NCI-H2029 (cell line): Measurements from ENCODE around the gene DCTD.
A peak's percentile ranks its signal among the peaks of the same experiment; 100 is the strongest.
"Not testable (repeated sequence)": the region's sequence is repeated elsewhere in the genome, so short reads cannot be mapped to it uniquely, and the experiment has no call there.

Experiments
- DNase-seq: peaks from one replicate; lab custom pipeline; 2025; lab: John Stamatoyannopoulos, UW

The DCTD gene

DNA sequence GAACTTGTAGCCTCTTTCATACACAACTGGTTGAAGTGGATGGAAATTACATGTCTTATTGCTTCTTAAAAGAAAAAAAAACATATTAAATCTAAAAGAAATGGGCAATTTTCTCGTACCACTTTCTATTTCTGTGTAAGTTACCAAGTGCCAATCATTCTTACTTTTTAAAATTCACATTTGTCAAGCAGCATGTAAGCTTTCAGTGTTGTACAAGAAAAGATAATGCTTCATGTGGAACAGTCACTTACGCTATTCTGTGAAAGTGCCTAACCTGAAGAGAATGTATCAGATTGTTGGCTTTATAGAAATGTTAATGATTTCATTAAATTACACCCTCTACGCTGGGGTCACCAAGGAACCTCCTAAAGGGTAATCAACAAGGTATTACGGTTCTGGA is 4.4 kb upstream of the DCTD start:
- no peak for DNase-seq

DNA sequence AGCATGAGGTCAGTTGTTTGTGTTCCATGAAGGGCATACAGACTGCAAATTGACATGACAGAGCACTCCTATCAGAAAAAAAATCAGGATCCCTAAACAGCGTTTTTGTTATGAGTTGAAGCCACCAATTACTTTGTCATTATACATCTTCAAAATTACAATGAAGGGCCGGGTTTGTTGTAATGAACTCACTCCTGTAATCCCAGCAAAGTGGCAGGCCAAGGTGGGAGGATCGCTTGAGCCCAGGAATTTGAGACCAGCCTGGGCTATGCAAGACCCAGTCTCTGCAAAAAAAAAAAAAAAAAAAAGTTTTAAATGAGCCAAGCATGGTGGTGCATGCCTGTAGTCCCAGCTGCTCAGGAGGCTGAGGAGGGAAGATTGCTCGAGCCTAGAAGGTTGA is 3.5 kb upstream of the DCTD start:
- no peak for DNase-seq

DNA sequence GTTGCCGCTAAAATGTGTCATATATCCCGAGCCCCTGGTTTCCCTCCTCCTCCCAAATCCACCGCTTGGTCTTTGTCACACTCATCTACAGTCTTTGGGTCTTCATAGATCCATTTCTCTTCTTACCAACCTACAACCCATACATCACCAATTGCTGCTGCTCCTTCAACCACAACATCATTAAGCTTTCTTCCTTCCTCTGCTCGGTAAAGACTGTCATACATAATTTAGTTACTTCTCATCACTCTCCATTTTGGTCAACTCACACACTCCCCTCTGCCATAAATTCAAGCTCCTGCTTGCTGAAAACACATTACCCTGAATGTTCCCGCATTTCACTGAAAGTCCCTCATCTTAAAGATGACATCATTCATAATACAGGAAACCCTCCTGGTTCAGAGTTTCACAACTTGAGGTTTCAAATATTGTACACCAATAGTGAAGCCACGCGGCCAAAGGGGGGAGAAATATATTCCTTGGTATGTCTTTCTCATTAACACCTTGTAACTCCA is 1.7 kb upstream of the DCTD start:
- no peak for DNase-seq

DNA sequence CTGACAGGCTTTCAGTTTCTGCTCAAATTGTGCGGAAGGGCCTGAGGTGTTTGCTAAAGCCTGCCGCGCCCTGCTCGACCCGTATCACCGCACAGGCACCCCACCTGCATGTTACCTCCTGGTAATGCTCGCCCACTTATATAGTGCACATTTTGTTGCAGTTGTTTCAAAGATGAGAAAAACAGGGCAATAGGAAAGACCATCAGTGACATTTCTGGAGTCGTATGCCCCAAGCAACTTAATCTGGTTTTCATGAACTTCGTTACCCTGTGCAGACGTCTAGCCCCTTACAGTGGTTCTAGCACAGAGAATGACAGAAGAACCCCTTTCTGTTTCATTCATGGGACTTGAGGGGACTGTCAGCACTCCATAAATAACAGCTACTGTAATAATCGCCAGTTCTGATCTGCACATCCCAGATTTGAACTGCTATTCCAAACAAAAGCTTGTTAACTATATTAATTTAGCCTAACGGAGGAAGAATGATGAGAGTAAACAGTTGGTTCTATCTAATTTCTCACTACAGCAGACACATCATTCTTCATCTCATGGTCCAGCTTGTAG is 940 bp upstream of the DCTD start:
- DNase-seq, result no peak

DNA sequence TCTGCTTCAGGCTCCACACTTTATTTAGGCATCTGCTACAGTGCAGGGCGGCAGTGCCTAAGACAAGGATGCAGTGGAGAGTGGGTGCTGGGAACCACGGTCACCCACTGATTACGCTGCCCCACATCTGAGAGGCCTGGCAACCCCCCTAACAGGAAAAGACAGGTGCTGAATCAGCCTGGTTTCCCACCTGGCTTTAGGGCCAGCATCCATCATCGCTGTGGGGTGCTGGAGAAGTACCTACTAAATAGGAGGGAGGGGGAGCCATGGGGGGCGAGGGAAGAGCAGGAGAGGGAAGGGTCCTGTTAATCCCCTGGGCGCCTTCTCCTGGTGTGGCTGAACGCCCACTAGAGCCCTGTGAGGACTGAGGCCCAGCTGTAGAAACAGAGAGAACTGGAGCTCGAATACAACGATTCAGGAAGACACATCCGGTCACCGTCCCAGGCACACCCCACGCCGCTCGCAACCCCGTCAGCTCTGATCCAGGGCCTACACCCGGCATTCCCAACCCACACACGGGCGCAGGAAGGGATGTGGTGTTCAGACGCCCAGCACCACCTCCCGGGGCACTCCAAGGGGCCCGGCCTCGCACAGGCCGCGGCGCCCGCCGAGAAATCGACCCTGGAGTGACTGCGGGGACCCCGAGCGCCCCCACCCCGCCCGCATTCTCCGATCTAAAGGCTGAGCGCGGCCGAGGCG is 554 bp downstream of the DCTD start:
- DNase-seq, result peak; percentile 8

DNA sequence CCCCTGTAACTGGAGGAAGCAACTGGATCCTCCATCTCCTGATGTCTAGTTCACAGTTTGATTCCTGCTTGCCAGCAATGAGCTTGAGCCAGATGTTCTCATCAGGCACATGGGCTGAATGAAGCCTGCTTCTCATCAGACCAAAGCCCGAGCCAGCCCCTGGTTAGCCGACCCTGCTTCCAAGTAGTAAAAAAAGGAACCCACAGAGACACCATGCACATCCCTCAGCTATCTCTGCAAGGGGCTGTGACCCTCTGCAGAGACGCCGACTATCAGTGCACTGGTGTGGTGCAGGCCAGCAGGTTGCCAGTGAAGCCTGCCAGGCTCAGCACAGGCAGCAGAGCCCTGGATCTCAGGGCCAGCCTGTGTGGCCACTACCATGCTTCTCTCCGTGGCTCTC is 2.8 kb downstream of the DCTD start:
- no peak for DNase-seq

DNA sequence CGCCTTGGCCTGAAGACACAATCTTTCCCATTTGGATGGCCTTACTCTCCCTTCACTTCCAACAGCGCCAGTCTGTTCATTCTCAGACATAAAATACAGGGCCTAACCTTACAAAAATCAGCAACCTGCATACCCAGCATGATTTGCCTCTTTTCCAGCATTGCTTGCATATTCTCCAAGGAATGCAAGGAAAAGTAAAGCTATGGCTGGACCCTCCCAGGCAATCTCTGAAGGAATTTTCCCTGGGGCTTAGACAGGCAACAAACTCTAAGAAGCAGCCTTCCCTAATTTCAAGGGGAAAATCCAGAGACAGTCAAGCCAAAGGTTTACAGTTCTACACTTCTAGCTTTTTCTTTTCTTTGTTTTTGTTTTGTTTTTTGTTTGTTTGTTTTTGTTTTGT is 3.6 kb downstream of the DCTD start:
- DNase-seq, result no peak

DNA sequence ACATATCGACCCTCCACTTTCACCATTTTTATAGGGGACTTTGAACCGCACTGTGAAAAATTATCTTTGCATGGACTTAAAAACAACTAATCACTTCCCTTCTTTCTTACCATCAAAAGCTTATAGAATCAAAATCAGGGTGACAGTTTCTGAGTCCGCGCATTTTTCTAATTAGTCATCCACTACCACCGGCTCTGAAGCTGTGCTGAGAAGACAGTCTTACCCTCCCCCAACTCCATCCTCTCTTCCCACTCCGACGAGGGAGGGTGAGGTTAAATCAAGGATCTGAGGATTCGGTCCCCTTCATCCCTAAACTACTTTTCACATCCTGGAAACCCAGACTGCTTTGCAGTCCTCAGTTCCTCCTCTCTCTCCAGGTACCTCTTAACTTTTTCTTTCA is 4.2 kb downstream of the DCTD start:
- no peak for DNase-seq

DNA sequence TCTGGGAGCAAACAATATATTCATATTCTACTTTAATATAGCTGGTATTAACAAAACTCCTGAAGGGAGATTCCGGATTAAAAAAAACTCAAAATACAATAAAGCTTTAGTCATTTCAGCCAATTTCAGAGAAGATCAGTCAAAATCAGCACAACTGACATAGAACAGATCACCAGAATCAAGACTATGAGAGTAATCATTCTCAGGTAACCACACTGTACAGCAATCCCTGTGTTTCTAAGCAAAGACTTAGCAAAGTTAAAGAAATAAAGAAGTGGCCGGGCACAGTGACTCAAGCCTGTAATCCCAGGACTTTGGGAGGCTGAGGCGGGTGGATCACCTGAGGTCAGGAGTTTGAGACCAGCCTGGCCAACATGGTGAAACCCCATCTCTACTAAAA is 9.1 kb downstream of the DCTD start:
- DNase-seq, result no peak

DNA sequence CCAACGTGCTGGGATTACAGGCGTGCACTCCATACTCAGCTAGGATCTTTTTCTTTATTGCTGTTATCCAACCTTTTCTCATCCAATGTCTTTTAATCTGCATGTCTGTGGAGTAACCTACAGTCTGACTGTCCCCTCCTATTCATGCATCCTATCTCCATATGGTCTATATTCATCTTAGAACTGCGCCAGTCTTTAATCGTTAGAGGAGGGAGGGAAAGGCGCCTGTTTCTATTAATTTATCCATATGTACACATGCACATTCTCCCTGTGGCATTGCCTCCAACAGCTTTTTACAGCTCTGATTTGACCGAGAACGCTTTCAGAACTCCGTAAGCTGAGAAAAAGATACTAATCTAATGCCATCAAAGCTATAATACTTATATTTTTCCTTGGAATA is 9.8 kb downstream of the DCTD start:
- DNase-seq, result no peak

DNA sequence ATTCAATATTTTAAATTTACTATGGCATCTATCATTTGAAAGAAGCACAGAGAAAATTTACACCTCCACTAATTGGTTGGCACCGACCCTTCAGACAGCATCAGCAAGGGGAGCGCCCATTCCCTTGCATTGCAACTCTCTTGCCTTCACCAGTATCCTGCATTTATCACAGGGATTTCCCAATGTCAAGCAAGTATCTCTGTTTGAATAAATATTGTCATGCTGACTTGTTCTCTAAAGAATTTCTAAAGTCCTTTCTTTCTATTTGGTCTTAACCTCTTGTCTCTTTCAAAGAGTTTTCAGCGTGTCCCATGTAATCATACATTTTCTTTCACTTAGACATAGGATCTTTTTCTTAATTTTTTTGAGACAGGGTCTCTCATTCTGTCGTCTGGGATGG is 10.4 kb downstream of the DCTD start:
- no peak for DNase-seq

DNA sequence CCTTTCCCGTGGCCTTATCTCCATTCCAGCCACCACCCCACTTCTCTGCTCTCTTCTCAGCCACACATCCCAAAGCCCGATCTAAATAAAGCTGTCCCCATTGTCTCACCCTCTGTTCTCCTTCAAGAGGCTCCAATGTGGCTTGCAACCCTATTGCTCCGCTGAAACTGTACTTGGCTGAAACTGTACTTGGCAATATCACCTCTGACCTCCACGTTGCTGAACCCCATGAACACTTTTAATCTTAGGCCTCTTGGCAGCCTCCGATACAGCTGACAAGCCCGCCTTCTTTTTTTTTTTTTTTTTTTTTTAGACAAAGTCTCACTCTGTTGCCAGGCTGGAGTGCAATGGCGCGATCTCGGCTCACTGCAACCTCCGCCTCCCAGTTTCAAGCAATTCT is 12.1 kb downstream of the DCTD start:
- DNase-seq, result no peak

DNA sequence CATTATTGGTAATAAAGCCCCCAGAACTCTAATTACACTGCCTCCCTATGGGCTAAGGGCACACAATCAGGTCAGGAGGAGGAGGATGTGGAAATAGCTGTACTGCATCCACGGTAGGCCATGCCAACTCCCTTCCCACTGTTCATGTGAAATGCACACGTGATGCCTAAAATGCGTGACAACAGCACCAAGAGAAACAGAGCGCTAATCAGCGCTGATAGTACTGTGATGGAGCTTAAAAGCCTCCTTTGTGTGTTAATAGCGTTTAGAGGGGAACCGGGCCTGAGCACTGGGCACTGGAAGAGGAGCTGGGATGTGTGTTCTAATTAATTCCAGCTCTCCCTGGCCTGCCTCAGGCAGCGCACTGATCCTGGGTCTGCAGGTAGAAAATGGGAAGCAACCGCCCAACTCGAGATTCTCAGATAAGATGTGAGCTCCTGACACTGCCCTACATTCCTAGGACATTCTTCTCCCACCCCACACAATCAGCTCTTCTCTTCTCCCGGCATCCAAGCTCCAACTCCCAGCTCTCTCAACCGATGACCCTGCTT is 12.9 kb downstream of the DCTD start:
- DNase-seq, result no peak

DNA sequence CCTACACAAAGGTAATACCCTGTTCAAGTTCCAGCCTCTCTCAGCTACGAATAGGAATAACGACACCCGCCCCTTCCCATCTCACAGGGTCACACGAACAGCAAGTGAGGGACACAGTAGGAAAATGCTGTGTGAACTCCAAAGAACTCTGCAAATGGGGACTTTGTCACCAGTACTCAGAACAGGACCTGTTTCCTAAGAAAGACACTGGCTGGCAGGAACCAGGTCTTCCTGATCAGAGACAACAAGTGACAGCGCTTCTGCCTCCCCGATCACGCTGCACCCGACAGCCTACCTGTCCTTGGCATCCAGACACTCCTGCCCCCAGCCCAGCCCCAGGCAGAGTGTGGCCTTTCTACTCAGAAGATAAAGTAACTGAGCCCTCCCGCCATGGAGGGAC is 14.2 kb downstream of the DCTD start:
- DNase-seq, result no peak

DNA sequence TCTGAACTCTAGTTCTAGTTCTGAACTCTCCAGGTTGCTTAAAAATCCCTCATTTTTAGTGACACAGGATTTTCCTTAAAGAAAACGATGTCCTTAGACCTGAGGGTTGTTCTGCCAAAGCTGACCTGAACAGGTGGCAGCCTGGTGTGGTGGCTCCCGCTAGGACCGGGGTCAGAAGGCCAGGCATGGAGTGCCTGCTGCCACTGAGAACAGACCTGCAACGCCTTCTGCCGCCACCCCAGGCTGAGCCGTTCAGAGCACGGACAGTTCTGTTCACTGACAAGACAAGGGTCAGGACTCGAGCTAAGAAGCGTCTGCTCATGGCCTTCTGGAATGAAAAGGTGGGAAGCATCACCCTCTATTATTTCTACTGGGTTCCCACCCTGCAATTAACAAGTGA is 15.8 kb downstream of the DCTD start:
- DNase-seq, result no peak

DNA sequence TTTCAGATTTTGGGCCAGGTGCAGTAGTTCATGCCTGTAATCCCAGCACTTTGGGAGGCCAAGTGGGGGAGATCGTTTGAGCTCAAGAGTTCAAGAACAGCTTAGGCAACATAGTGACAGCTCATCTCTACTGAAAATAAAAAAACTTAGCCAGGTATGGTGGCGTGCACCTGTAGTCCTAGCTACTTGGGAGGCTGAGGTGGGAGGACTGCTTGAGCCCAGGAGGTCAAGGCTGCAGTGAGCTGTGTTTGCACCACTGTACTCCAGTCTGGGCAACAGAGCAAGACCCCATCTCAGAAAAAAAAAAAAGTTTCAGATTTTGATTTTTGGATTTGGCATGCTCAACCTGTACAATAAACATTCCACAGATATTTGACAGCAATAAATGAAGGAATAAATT is 17.2 kb downstream of the DCTD start:
- DNase-seq, result not testable (repeated sequence)

DNA sequence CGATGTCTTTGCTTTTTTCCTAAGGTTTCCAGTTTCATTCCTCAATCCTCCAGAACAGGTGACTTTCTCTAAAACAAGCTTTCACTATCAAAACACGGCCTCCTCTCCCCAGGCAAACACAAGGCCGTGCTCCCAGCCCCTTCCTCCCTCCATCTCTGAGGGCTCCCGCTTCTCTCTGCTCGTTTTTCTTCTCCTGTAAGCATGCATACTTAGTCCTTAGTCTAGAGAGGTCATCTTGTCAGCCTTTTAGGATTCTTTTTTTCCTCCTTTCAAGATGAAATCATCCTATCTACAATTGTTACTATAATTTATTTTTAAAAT is 18.7 kb downstream of the DCTD start:
- no peak for DNase-seq

DNA sequence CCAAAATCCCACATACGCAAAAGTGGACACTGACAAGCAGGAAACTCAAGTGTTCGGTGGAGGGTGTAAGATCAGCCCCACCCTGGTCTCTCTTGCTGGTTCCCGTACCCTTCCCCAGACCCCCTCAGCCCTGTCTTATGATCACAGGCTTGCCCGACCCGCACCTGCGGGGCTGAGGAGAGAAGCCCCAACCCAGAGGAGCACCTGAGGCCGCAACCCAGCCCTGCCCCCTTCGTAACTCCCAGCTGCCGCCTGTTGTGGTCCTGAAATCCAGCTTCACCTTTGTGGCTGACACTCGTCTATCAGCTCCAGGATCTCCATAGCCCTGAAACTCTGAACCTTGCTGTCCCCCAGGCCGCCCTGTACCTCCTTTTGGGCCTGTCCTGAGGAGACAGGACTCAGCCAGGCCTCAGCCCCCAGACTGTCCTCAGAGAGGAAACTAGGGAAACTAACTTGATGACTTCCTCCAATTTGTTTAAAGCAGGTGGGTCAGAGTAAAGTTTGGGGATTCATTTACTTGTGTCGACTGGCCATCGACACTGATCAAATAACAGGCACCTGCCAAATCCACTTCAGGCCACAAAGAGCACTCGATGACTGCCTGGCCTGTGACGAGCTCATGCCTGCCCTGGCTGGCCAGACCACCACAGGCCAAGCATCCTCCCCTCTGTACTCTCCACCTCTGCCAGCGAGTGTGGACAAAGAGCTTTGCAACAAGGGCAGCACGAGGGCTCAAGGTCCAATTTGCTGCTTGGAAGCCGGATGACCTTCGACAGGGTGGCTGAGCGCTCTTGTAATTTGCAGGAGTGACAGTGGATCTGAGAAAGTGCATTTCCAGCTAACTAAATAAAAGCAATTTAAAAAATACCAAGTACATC is 19.3 kb downstream of the DCTD start:
- peak; percentile 49 for DNase-seq

DNA sequence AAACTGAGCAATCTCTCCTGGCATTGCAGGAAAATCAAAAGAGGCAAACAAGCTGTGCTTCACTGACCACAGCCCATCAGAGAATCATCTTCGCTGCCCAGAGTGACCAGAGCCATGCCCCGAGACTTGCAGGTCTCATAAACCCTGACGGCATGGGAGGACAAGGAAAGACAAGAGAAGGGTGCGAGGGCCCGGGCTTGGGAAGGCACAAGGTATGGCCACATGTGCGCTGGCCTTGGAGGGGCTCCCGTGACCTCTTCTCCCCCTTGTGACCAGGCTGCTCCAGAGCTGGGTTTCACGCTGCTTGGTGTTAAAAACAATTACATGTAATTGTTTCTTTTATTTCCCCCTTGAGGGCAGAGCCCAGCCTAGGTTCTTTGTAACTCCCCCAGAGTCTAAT is 20.8 kb downstream of the DCTD start:
- DNase-seq, result no peak

DNA sequence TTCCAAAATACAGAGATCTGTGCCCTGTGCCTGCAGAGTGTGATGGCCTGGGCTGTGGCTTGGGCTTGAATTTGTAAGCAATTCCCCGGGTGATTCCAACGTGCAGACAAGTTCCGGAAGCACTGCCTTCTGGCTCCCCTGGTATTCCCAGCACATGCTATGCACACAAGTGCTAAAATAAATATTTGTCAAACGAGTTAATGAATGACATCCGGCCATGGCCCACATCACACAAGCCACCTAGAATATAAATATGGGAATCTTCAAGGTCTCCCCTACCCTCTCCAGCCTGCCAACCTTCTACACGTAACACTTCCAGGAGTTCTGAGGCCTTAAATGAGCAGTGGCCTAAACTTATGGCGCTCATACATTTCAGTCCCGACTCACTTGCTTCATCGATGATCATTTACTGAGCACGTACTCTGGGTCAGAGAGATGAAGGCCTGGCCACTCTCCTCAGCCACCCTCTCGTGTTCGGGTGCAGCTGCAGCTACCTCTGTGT is 21.3 kb downstream of the DCTD start:
- peak; percentile 5 for DNase-seq

DNA sequence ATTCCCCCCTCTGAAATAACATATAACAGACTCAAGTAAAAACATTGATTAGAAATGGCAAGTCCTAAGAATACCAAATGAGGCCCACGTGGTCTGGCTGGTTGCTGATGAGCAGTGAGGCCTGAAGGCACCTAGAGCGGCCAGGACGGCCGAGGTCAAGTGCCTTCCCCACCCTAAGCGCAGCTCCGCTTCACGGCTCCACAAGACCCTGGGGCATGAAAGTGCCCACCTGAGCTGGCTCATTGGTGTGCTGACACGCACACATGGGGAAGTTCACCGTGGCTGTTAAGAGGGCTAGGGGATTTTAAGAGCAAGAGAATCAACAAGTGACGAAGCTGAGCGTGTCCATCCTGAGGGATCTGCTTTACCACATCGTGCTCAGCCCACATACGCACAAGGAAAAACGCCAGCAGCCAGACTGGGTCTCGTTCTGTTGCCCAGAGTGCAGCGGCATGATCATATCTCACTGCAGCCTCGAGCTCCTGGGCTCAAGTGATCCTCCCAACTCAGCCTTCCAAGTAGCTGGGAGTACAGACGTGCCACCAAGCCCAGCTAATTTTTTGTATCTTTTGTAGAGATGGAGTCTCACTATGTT is 22.4 kb downstream of the DCTD start:
- DNase-seq, result no peak

DNA sequence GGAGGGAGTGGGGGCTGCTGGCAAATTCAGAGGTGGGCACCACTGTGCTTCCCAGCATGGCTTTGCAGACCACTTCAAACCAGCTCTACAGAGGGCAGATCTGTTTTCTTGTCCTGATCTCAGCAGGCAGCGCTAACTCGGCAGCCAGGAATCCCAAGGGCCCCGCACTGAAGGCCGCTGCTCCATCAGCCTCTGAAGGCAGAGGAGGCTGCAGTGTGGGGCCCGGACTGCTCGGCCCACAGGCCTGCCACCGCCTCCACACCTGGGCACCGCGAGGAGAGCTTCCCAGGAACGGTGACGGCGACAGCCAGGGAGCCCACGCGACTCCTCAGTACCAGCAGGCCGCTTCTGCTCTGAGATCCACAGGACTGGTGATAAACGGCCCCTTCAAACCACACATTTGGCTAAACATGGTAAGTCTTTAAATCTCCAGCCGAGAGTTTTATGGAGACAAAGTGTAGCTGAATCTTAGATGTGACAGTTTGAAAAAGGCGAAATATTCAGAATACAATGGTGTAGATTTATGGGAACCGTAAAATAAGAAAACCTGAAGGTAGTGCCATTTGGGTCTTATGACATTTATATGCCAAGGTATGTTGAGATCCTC is 23.6 kb downstream of the DCTD start:
- no peak for DNase-seq
